ENCODE measurements around the gene GNAS-AS1.
"Not testable (repeated sequence)": the region's sequence is repeated elsewhere in the genome, so short reads cannot be mapped to it uniquely, and the experiment has no call there.

Gene GNAS-AS1

GRCh38 chr20:58824843-58825242, 25.9 kb downstream of the GNAS-AS1 start:
- no peaks in the 10 kb centered on the region for H3K79me2 ChIP-seq (ENCODE audit: insufficient read depth, low read depth)
- H3K27me3 ChIP-seq (ENCODE audit: insufficient read depth, low read depth) = no peaks in the 10 kb centered on the region; the same call in 1 of the 2 replicates
- no peaks in the 10 kb centered on the region for H4K20me1 ChIP-seq (ENCODE audit: insufficient read depth)
- no peak overlapping the region for H3K4me3 ChIP-seq (IDR thresholded peaks at IDR 0.05; ENCODE audit: insufficient read depth, low read depth, low read length)
- H3K4me2 ChIP-seq = no peak overlapping the region
- no peak overlapping the region for H3K9ac ChIP-seq
- H3K27ac ChIP-seq = no peak overlapping the region
- peaks cover 5% of the 10 kb centered on the region for H3K4me1 ChIP-seq (ENCODE audit: low read depth, poor library complexity, severe bottlenecking)
- no peak for TF ChIP-seq CTCF (conservative IDR thresholded peaks at IDR 0.05; ENCODE audit: low read depth, low read length)
- no peak overlapping the region for H2AFZ ChIP-seq (ENCODE audit: low read depth)
- no peaks in the 10 kb centered on the region for H3K36me3 ChIP-seq (ENCODE audit: insufficient read depth)

- no peak overlapping the region for H3K4me3 ChIP-seq (IDR thresholded peaks at IDR 0.05; ENCODE audit: insufficient read depth, low read depth, low read length)
- H3K4me2 ChIP-seq = no peak overlapping the region
- no peaks in the 10 kb centered on the region for H4K20me1 ChIP-seq (ENCODE audit: insufficient read depth)
- H3K4me1 ChIP-seq (ENCODE audit: low read depth, poor library complexity, severe bottlenecking) = peaks cover 16% of the 10 kb centered on the region
- no peak for TF ChIP-seq CTCF (conservative IDR thresholded peaks at IDR 0.05; ENCODE audit: low read depth, low read length)
- no peak overlapping the region for H3K27ac ChIP-seq
- no peak overlapping the region for H2AFZ ChIP-seq (ENCODE audit: low read depth)
- H3K79me2 ChIP-seq (ENCODE audit: insufficient read depth, low read depth) = no peaks in the 10 kb centered on the region
- H3K36me3 ChIP-seq (ENCODE audit: insufficient read depth) = no peaks in the 10 kb centered on the region
- H3K27me3 ChIP-seq (ENCODE audit: insufficient read depth, low read depth) = no peaks in the 10 kb centered on the region; the same call in 1 of the 2 replicates
- H3K9ac ChIP-seq = no peak overlapping the region
Observed at GRCh38 chr20:58822748-58823730, 27.7 kb downstream of the GNAS-AS1 start.

- H3K4me3 ChIP-seq (IDR thresholded peaks at IDR 0.05; ENCODE audit: insufficient read depth, low read depth, low read length) = no peak overlapping the region
- no peak for TF ChIP-seq CTCF (conservative IDR thresholded peaks at IDR 0.05; ENCODE audit: low read depth, low read length)
- peaks cover 16% of the 10 kb centered on the region for H3K4me1 ChIP-seq (ENCODE audit: low read depth, poor library complexity, severe bottlenecking)
- H4K20me1 ChIP-seq (ENCODE audit: insufficient read depth) = no peaks in the 10 kb centered on the region
- no peaks in the 10 kb centered on the region for H3K79me2 ChIP-seq (ENCODE audit: insufficient read depth, low read depth)
- H3K27me3 ChIP-seq (ENCODE audit: insufficient read depth, low read depth) = no peaks in the 10 kb centered on the region; the same call in 1 of the 2 replicates
- no peaks in the 10 kb centered on the region for H3K36me3 ChIP-seq (ENCODE audit: insufficient read depth)
- no peak overlapping the region for H3K27ac ChIP-seq
- H3K9ac ChIP-seq = no peak overlapping the region
- no peak overlapping the region for H2AFZ ChIP-seq (ENCODE audit: low read depth)
- no peak overlapping the region for H3K4me2 ChIP-seq
Observed at GRCh38 chr20:58822149-58822548, 28.6 kb downstream of the GNAS-AS1 start.

- H3K27me3 ChIP-seq (ENCODE audit: insufficient read depth, low read depth) = not testable (repeated sequence)
Observed at GRCh38 chr20:58820515-58820914, 30.2 kb downstream of the GNAS-AS1 start.

GRCh38 chr20:58819921-58820320, 30.8 kb downstream of the GNAS-AS1 start:
- H3K36me3 ChIP-seq (ENCODE audit: insufficient read depth) = no peaks in the 10 kb centered on the region
- H3K4me3 ChIP-seq (IDR thresholded peaks at IDR 0.05; ENCODE audit: insufficient read depth, low read depth, low read length) = no peak overlapping the region
- H3K4me1 ChIP-seq (ENCODE audit: low read depth, poor library complexity, severe bottlenecking) = peaks cover 16% of the 10 kb centered on the region
- no peaks in the 10 kb centered on the region for H3K79me2 ChIP-seq (ENCODE audit: insufficient read depth, low read depth)
- H3K4me2 ChIP-seq = no peak overlapping the region
- H3K27ac ChIP-seq = no peak overlapping the region
- no peak overlapping the region for H3K9ac ChIP-seq
- no peak overlapping the region for H2AFZ ChIP-seq (ENCODE audit: low read depth)
- TF ChIP-seq CTCF (conservative IDR thresholded peaks at IDR 0.05; ENCODE audit: low read depth, low read length) = no peak
- H3K27me3 ChIP-seq (ENCODE audit: insufficient read depth, low read depth) = no peaks in the 10 kb centered on the region; the same call in 1 of the 2 replicates
- H4K20me1 ChIP-seq (ENCODE audit: insufficient read depth) = no peaks in the 10 kb centered on the region

More at GRCh38 chr20:58820515-58820914, 30.2 kb downstream of the GNAS-AS1 start:
- not testable (repeated sequence) for H3K4me2 ChIP-seq; H2AFZ ChIP-seq (ENCODE audit: low read depth); H3K4me3 ChIP-seq (IDR thresholded peaks at IDR 0.05; ENCODE audit: insufficient read depth, low read depth, low read length); H3K27ac ChIP-seq; H3K9ac ChIP-seq; H3K36me3 ChIP-seq (ENCODE audit: insufficient read depth); H4K20me1 ChIP-seq (ENCODE audit: insufficient read depth); H3K79me2 ChIP-seq (ENCODE audit: insufficient read depth, low read depth)
- peaks cover 16% of the 10 kb centered on the region for H3K4me1 ChIP-seq (ENCODE audit: low read depth, poor library complexity, severe bottlenecking)

All from KMS-11 (cell line).